Measurements from ENCODE around the gene UPB1.

UPB1 gene

GRCh38 chr22:24564376-24565058 lies 69.4 kb downstream of the UPB1 start:
- H3K4me3 Mint-ChIP-seq, result no peak overlapping the region
- H3K27me3 Mint-ChIP-seq, result no peaks in the 10 kb centered on the region
- ATAC-seq (ENCODE audit: low read depth) (no peak), DNase-seq (ENCODE audit: low spot score in 2 of 2) (no peak)
- H3K4me1 Mint-ChIP-seq, result peaks cover 32% of the 10 kb centered on the region
- H3K27ac Mint-ChIP-seq, result peak overlapping the region; percentile 17
- no peaks in the 10 kb centered on the region for H3K9me3 Mint-ChIP-seq
- peaks cover 13% of the 10 kb centered on the region for H3K36me3 Mint-ChIP-seq

DNA sequence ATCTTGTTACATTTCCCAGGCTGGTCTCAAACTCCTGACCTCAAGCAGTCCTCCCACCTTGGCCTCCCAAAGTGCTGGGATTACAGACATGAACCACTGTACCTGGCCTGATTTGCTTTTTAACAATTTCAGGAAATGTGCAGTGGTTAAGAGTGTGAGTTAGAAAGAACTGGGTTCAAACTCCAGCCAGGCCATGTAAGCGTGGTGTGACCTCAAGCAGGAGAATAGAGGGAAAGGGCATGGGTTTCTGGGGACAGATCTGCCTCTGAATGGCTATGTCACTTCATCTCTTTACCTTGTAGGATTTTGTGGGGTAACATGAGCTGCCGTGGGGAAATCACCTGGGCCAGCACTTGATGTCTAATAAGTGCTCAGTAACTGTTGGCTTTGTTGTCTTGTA lies 69.9 kb downstream of the UPB1 start:
- Mint-ChIP-seq H3K27ac (no peak overlapping the region), H3K4me3 (no peak overlapping the region), H3K36me3 (peaks cover 13% of the 10 kb centered on the region), H3K9me3 (no peaks in the 10 kb centered on the region), H3K4me1 (peaks cover 28% of the 10 kb centered on the region), H3K27me3 (no peaks in the 10 kb centered on the region)
- ATAC-seq (ENCODE audit: low read depth) (no peak), DNase-seq (ENCODE audit: low spot score in 2 of 2) (no peak)

GRCh38 chr22:24566899-24567511 lies 71.9 kb downstream of the UPB1 start:
- DNase-seq (ENCODE audit: low spot score in 2 of 2) (no peak), ATAC-seq (ENCODE audit: low read depth) (no peak)
- H3K36me3 Mint-ChIP-seq, result peaks cover 16% of the 10 kb centered on the region
- no peak overlapping the region for H3K4me3 Mint-ChIP-seq
- no peaks in the 10 kb centered on the region for H3K27me3 Mint-ChIP-seq
- no peak overlapping the region for H3K27ac Mint-ChIP-seq
- H3K9me3 Mint-ChIP-seq, result no peaks in the 10 kb centered on the region
- H3K4me1 Mint-ChIP-seq, result peaks cover 25% of the 10 kb centered on the region

DNA sequence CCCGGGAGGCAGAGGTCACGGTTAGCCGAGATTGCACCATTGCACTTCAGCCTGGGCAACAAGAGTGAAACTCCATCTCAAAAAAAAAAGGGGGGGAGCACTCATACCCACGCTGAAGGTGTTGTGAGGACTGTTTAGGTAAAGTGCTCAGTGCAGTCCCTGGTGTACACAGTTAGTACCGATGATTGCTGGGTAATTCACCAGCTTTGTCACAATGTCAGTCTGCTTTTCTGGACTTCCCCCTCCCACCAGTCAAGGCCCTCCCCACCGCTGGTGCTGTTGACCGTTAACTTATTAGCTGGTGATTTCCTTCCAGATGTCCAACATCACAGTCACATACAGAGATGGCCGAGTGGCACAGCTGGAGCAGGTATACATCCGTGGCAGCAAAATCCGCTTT lies 72.5 kb downstream of the UPB1 start:
- ATAC-seq (ENCODE audit: low read depth) (no peak), DNase-seq (ENCODE audit: low spot score in 2 of 2) (no peak)
- H3K36me3 Mint-ChIP-seq, result peaks cover 18% of the 10 kb centered on the region
- no peak overlapping the region for H3K27ac Mint-ChIP-seq
- H3K9me3 Mint-ChIP-seq, result no peaks in the 10 kb centered on the region
- H3K4me3 Mint-ChIP-seq, result no peak overlapping the region
- H3K27me3 Mint-ChIP-seq, result no peaks in the 10 kb centered on the region
- peaks cover 23% of the 10 kb centered on the region for H3K4me1 Mint-ChIP-seq

- H3K4me3 Mint-ChIP-seq, result no peak overlapping the region
- peaks cover 25% of the 10 kb centered on the region for H3K36me3 Mint-ChIP-seq
- H3K4me1 Mint-ChIP-seq, result peaks cover 5% of the 10 kb centered on the region
- H3K27ac Mint-ChIP-seq, result no peak overlapping the region
- H3K9me3 Mint-ChIP-seq, result no peaks in the 10 kb centered on the region
- no peaks in the 10 kb centered on the region for H3K27me3 Mint-ChIP-seq
- ATAC-seq (ENCODE audit: low read depth) (no peak), DNase-seq (ENCODE audit: low spot score in 2 of 2) (no peak)
Measured at GRCh38 chr22:24571266-24571665, 76.1 kb downstream of the UPB1 start.

GRCh38 chr22:24576778-24577177 lies 81.6 kb downstream of the UPB1 start:
- H3K4me1 Mint-ChIP-seq, result peaks cover 3% of the 10 kb centered on the region
- H3K36me3 Mint-ChIP-seq, result peaks cover 26% of the 10 kb centered on the region
- ATAC-seq (ENCODE audit: low read depth) (no peak), DNase-seq (ENCODE audit: low spot score in 2 of 2) (no peak)
- no peaks in the 10 kb centered on the region for H3K27me3 Mint-ChIP-seq
- H3K4me3 Mint-ChIP-seq, result no peak overlapping the region
- no peak overlapping the region for H3K27ac Mint-ChIP-seq
- no peaks in the 10 kb centered on the region for H3K9me3 Mint-ChIP-seq

Measured in memory B cell (primary cell).